CD4-positive, alpha-beta T cell treated with Interleukin-21 for 1 hour (primary cell): ENCODE measurements around the gene FAM20A.
"Not testable (repeated sequence)": the region's sequence is repeated elsewhere in the genome, so short reads cannot be mapped to it uniquely, and the experiment has no call there.

ENCODE experiments used
- DNase-seq: peaks from one replicate; pipeline ENCODE4 v3.0.0-alpha.2; 2020

FAM20A gene

DNA sequence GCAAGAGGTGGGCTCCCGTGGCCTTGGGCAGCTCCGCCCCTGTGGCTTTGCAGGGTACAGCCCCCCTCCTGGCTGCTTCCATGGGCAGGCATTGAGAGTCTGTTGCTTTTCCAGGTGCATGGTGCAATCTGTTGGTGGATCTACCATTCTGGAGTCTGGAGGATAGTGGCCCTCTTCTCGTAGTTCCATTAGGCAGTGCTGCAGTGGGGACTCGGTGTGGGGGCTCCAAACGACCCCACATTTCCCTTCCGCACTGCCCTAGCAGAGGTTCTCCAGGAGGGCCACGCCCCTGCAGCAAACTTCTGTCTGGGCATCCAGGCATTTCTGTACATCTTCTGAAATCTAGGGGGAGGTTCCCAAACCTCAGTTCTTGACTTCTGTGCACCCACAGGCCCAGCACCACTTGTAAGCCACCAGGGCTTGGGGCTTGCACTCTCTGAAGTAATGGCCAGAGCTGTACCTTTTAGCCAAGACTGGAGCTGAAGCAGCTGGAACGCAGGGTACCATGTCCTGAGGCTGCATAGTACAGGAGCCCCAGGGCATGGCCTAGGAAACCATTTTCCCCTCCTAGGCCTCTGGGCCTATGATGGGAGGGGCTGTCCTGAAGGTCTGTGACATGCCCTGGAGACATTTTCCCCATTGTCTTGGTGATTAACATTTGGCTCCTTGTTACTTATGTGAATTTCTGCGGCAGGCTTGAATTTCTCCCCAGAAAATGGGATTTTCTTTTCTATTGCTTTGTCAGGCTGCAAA is 82.9 kb downstream of the FAM20A start:
- no peak for DNase-seq

GRCh38 chr17:68517605-68518004 is 83.6 kb downstream of the FAM20A start:
- not testable (repeated sequence) for DNase-seq

DNA sequence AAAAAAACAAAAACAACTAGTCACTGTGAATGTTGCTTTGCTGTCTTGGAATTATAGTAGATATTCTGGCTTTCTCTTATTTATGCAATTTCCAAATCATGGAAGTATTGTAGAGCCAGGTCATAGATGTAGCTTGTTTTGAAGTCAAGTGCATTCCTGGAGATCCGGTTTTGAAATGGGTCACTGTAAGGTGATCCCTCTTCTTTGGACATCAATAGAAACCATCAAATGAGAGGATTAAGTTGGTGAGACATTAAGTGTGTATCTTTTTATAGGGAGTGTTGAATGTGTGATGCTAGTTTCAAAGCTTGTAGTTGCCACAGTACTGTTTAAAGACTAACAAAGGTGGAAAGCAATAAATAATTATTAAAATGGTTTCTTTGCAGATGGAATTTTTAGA is 84.4 kb downstream of the FAM20A start:
- DNase-seq: no peak

DNA sequence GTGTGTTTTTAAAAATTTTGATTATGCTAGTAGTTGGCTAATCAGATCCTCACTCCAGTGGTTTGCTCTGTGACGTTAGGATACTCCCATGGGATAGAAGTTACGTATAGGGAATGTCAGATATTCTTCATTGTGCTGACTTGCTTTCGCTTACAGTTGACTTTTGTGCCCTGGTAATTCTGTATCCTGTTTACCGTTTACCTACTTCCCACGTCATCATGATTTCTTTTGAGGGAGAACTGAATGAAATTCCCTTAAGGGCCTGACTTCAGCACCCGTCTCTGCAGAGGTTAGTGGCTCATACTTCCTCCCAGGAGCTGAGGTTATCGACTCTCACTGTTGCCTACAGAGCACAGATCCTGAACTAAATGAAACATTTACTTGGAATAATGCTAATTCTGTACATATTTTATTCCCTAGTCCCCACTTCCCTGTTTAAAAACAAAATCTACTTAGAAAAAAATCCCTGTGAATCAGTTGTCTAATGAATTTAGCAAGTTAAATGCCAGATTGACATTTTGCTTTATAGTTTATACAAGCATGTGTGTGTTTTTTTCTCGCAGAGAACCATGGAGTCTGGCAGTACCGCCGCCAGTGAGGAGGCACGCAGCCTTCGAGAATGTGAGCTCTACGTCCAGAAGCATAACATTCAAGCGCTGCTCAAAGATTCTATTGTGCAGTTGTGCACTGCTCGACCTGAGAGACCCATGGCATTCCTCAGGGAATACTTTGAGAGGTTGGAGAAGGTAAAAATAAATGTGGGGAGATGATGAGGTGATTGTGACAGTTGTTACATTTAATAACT is 86.1 kb downstream of the FAM20A start:
- DNase-seq: no peak

GRCh38 chr17:68513932-68514331 is 87.2 kb downstream of the FAM20A start:
- no peak for DNase-seq

DNA sequence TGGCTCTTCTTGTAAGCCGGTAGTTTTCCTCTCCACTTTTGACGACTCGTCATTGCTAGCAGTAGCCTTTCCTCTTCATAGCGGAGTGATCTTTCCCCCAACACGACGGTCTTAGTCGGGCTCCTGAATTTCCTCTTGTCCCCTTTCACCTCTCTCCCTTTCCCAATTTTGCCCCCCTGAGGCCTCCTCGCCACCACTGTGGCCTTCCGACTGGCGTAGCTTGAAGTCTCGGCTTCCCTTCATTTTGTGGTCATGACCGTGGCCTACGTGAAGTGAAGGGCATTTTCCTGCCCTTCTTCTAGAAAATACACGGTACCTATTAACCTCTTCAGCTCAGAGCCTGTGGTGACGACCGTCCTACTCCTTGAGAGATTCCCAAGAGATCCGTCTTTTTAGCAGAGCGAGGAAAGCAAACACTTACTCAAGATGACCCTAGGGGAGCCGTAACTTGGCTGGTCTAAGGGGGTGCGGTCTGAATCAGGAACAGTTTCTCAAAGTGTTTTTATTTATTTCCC is 88.2 kb downstream of the FAM20A start:
- DNase-seq: peak; percentile 32

GRCh38 chr17:68512247-68512959 is 88.8 kb downstream of the FAM20A start, which contains the start of gene PRKAR1A:
TSS of gene PRKAR1A (plus strand) at chr17:68512430. CDS start at chr17:68515400, 2,970 bp downstream.
- DNase-seq: peak; percentile 94

- DNase-seq: peak; percentile 82
Measured at GRCh38 chr17:68511671-68512246, 89.4 kb downstream of the FAM20A start.

GRCh38 chr17:68511254-68511670 is 89.9 kb downstream of the FAM20A start:
- no peak for DNase-seq

DNA sequence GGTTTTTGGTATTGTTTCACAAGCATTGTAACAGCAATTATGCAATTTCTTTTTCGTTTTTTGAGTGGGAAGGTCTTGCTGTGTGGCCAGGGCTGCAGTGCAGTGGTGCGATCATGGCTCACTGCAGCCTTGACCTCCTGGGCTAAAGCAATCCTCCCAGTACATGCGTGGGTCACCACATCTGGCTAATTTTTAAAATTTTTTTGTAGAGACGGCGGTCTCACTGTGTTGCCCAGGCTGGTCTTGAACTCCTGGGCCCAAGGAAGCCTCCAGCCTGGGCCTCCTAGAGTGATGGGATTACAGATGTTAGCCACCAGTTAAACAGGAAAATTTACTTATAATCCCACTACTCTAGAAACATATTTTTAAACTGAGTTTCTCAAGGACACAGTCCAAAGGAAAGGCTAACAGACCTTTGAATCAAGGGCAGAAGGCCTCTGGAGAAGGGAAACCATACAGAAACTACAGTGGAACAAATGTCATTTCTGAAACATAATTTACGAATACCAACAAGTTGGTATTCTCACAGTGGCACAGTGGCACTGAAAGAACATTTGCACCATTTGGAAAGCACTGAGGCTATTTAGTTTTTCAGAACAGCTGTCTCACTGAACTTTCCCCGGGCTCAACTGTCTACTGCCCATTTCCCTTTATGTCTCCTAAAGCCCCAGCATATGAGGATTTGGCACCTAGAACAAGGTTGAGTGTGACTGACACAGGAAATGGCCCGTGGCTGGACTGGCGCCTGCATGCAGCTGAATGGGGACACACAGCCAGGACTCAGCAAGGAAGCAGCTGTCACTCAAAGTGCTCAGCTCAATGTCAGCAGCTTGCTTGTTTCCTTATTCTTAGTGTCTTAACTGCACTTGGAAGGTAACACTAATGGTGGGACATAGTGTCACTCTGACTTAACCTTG is 91.8 kb downstream of the FAM20A start:
- no peak for DNase-seq

DNA sequence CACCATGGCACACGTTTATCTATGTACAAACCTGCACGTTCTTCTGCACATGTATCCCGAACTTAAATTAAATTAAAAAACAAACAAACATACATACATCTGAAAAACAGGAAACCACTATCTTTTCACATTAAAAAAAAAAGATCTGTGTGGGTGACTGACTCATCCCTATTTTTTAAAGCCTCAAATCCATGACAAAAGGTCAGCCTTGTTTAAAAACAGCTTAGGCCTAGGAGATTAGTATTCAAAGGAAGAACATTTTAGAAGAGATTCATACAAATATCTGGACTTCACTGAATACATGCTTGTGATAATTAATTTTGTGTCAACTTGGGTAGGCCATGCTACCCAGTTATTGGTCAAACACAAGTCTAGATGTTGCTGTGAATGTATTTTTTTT is 93.6 kb downstream of the FAM20A start:
- DNase-seq: no peak

DNA sequence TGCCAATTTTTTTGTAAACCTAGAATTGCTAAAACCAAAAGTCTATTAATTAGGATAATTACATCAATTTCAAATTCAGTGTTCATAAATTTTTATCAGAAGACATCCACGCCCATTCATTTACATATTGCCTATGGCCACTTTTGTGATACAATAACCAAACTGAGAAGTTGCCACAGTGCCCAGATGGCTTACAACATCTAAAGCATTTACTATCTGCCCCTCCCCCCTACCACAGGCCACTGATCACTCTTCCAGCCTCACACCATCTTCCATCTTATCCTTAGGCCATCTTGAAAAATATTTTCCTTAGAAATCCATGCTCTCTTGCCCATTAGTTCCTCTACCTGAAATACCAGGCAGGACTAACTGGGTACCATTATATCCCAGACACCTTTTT is 95.2 kb downstream of the FAM20A start:
- no peak for DNase-seq

DNA sequence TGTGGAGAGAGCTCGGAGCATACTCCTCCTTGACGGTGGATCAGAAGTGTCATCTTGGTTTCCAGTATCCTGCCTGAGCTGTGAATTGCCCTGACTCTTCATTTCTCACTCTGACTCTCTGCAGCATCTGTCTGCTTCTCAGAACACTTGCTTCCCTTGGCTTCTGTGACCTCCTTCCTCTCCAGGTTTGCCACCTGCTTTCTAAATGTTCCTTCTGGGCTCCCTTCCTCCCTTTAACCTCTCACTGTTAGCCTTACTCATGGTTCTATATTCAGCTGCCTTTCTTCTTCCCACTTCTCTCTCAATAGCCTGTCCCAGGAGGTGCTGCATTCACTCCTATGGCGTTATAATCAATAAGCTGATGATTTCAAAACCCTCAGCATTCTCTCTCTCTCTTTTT is 100.1 kb downstream of the FAM20A start:
- no peak for DNase-seq

DNA sequence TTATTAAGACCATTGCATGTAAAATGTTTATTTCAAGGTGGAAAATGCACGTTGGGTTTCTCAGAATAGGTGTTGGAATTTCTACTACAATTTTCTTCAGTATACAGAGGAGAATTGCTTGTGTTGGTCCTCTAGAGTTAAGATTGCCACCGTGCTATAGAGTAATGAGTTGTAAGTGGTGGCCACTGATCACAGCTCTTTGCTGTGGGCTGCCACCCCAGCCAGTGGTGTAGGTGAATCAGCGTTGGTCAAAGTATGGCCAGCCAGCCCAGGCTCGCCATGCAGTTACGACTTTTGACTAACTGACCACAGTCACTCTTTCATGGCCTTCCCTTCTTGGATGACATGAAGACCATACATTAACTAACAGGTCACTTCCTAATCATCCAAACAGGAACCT is 101.6 kb downstream of the FAM20A start:
- DNase-seq: no peak

DNA sequence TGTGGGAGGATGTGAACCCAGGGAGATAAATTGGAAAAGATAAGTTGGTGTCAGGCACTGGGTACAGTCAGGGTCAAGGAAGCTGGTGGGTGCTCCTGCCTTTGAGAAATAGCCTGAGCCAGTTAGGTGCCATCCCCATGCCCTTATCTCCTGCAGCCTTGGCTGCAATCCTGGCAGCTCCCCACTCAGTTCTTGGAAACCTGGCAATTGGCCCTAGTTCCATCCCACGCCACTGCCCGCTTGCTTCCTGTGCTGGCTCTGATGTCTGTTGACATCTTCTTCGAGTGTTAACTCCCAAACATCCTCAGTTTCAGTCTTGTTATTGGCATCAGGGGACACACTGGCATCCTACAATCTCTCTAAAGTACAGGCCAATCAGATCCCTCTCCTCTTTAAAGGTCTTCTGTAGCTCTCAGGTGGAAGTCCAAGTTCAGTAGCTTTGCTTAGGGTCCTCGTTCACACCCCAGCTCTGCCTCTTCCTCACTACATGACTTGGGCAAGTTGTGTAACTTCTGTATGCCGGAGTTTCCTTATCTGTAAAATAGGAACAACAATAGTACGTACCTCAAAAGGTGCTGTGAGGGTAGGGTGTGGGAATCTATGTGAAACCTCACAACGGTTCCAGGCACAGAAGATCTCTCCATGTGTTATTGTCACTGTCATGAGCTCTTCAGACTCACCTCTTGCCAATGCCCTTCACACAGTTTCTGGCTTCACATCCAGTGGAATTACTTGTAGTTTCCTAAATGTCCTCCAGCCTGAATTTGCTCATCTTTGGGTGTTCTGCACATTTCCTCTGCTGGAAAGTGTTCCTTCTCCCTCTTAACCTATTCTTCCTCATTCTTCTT is 102.5 kb downstream of the FAM20A start:
- no peak for DNase-seq

GRCh38 chr17:68497885-68498319 is 103.3 kb downstream of the FAM20A start:
- DNase-seq: peak; percentile 30

- no peak for DNase-seq
Measured at GRCh38 chr17:68495081-68495480, 106.1 kb downstream of the FAM20A start.

GRCh38 chr17:68492394-68493054 is 108.6 kb downstream of the FAM20A start:
- DNase-seq: not testable (repeated sequence)

DNA sequence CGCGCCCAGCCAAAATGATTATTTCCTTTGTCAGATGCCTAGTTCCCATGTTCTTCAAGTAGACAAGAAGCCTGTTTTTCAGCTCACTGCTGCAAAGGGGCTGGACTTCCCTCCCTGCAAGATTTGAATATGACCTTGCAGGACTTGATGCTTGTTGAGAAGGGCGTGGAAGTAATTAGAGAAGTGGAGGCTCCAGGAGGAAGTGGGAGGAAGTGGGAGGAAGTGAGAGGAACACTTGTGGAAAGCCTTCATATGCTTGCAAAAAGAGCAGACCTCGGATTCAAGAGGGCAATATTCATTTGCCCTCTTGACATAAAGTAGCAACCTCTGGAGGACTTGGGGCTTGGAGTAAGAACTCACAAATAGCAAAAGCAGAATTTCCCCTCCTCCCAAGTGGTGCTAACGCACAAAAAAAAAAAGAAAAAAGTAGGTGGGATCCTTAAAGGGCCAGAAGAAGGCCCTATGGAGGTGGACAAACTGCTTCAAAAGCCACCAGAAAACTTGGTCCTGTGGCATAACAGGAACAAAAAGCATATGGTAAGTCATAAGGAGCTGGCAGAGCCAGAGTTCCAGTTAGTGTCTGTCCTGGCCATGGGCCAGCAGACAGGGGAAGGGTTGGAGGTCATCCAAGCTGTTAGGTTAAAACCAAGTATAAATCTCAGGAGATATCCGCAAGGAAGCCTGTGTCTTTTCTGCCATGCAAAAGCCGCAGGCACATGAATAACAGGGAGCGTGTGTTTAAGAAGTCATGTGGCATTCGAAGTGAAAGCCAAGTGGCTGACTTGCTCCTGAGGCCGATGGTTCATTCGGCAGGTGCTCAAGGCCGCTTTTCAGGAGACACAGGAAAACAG is 109.6 kb downstream of the FAM20A start:
- DNase-seq: peak; percentile 9
